ENCODE measurements around the gene MAP3K5. TPM values are rescaled to one million over a fixed set of nuclear protein-coding genes. Genes with fewer than 3 reads are reported as not detected.

The MAP3K5 gene
- total RNA-seq, 1 donor from 2014 or later: 24.4 TPM

GRCh38 chr6:136618086-136618485 lies 174.2 kb downstream of the MAP3K5 start:
- ATAC-seq (ENCODE audit: low read depth): no peak
- TF ChIP-seq CTCF (IDR thresholded peaks at IDR 0.05): no peak
- H3K9me3 Mint-ChIP-seq: no peaks in the 10 kb centered on the region
- no peaks in the 10 kb centered on the region for H3K4me1 Mint-ChIP-seq
- intact Hi-C loops (cut with micrococcal nuclease): no loop called here
- no peak overlapping the region for H3K27ac Mint-ChIP-seq
- H3K4me3 Mint-ChIP-seq: no peak overlapping the region
- no peaks in the 10 kb centered on the region for H3K27me3 Mint-ChIP-seq
- H3K36me3 Mint-ChIP-seq (ENCODE audit: low read depth): peaks cover 71% of the 10 kb centered on the region
- CTCF ChIA-PET: no interaction called here
- DNase-seq: no peak
- POLR2A ChIA-PET: no interaction called here

GRCh38 chr6:136616527-136616926 lies 175.8 kb downstream of the MAP3K5 start:
- intact Hi-C loops (cut with micrococcal nuclease): no loop called here
- Mint-ChIP-seq H3K9me3 (no peaks in the 10 kb centered on the region), H3K27me3 (no peaks in the 10 kb centered on the region), H3K27ac (no peak overlapping the region), H3K4me3 (no peak overlapping the region), H3K36me3 (ENCODE audit: low read depth) (peaks cover 72% of the 10 kb centered on the region), H3K4me1 (no peaks in the 10 kb centered on the region)
- POLR2A ChIA-PET: interaction anchor here (0.6 kb wide), 1 partner anchor 9 kb away, joined by 4 read pairs; no protein-coding TSS in a partner anchor
- CTCF ChIA-PET: no interaction called here
- no peak for TF ChIP-seq CTCF (IDR thresholded peaks at IDR 0.05)
- ATAC-seq (ENCODE audit: low read depth) (no peak), DNase-seq (no peak)

GRCh38 chr6:136614994-136615393 lies 177.3 kb downstream of the MAP3K5 start:
- H3K36me3 Mint-ChIP-seq (ENCODE audit: low read depth): peaks cover 73% of the 10 kb centered on the region
- ChIA-PET POLR2A (no interaction called here), CTCF (interaction anchor here (1.1 kb wide), 1 partner anchor 177 kb away, joined by 3 read pairs; the partner anchor contains the start of gene MAP3K5)
- H3K9me3 Mint-ChIP-seq: no peaks in the 10 kb centered on the region
- ATAC-seq (ENCODE audit: low read depth): no peak
- H3K27me3 Mint-ChIP-seq: no peaks in the 10 kb centered on the region
- H3K27ac Mint-ChIP-seq: no peak overlapping the region
- intact Hi-C loops (cut with micrococcal nuclease): no loop called here
- no peaks in the 10 kb centered on the region for H3K4me1 Mint-ChIP-seq
- no peak overlapping the region for H3K4me3 Mint-ChIP-seq
- DNase-seq: no peak
- TF ChIP-seq CTCF (IDR thresholded peaks at IDR 0.05): no peak

- H3K4me1 Mint-ChIP-seq: no peaks in the 10 kb centered on the region
- no peaks in the 10 kb centered on the region for H3K27me3 Mint-ChIP-seq
- DNase-seq: no peak
- H3K9me3 Mint-ChIP-seq: no peaks in the 10 kb centered on the region
- H3K27ac Mint-ChIP-seq: no peak overlapping the region
- TF ChIP-seq CTCF (IDR thresholded peaks at IDR 0.05): no peak
- peaks cover 71% of the 10 kb centered on the region for H3K36me3 Mint-ChIP-seq (ENCODE audit: low read depth)
- H3K4me3 Mint-ChIP-seq: no peak overlapping the region
- CTCF ChIA-PET: interaction anchor here (3.6 kb wide), 1 partner anchor 30 kb away, joined by 14 read pairs; no protein-coding TSS in a partner anchor
- intact Hi-C loops (cut with micrococcal nuclease): no loop called here
- ATAC-seq (ENCODE audit: low read depth): no peak
- POLR2A ChIA-PET: no interaction called here
These were observed 177.9 kb downstream of the MAP3K5 start for GRCh38 chr6:136614350-136614749.

- TF ChIP-seq CTCF (IDR thresholded peaks at IDR 0.05): no peak
- intact Hi-C loops (cut with micrococcal nuclease): no loop called here
- no peak overlapping the region for H3K27ac Mint-ChIP-seq
- H3K27me3 Mint-ChIP-seq: no peaks in the 10 kb centered on the region
- H3K9me3 Mint-ChIP-seq: no peaks in the 10 kb centered on the region
- ChIA-PET CTCF (interaction anchor here (0.8 to 3.6 kb wide), 2 partner anchors 31 to 179 kb away, joined by 3 to 14 read pairs; partner anchors contain the start of gene MAP3K5), POLR2A (no interaction called here)
- H3K4me3 Mint-ChIP-seq: no peak overlapping the region
- peaks cover 68% of the 10 kb centered on the region for H3K36me3 Mint-ChIP-seq (ENCODE audit: low read depth)
- ATAC-seq (ENCODE audit: low read depth) (no peak), DNase-seq (no peak)
- H3K4me1 Mint-ChIP-seq: no peaks in the 10 kb centered on the region
These were observed 178.8 kb downstream of the MAP3K5 start for GRCh38 chr6:136613477-136613876.
